HepG2 (cell line): ENCODE data around the gene SYNGR4. TPM values are rescaled to one million over a fixed set of nuclear protein-coding genes. Genes with fewer than 3 reads are reported as not detected.

Experiments
- DRAP1 ChIP-seq: IDR thresholded peaks from 2 replicates; pipeline ENCODE4 v1.6.1; 2016; ENCODE audit warnings: missing genetic modification reagents, missing compliant biosample characterization
- GRHL1 ChIP-seq: sonication (generic); formaldehyde crosslinking; conservative IDR thresholded peaks from 2 replicates; pipeline ENCODE4 v1.8.0; 2022; ENCODE audit warnings: missing genetic modification reagents
- NCOA5 ChIP-seq: sonication (generic); formaldehyde crosslinking; IDR thresholded peaks from 2 replicates; pipeline ENCODE4 v1.4.0; 2020; ENCODE audit warnings: missing genetic modification reagents
- NR1H2 ChIP-seq: sonication (generic); formaldehyde crosslinking; IDR thresholded peaks from 2 replicates; pipeline ENCODE4 v1.8.1; 2022; ENCODE audit warnings: low read depth, missing genetic modification reagents, borderline replicate concordance
- TEAD2 ChIP-seq: sonication (generic); formaldehyde crosslinking; IDR thresholded peaks from 2 replicates; pipeline ENCODE4 v1.9.0; 2021; ENCODE audit warnings: missing genetic modification reagents
- TFE3 ChIP-seq: IDR thresholded peaks from 2 replicates; pipeline ENCODE4 v1.6.1; 2016
- ZBTB1 ChIP-seq: sonication (generic); formaldehyde crosslinking; IDR thresholded peaks from 2 replicates; pipeline ENCODE4 v1.4.0; 2020; ENCODE audit warnings: missing genetic modification reagents, borderline replicate concordance
- ZBTB26 ChIP-seq: IDR thresholded peaks from 2 replicates; pipeline ENCODE4 v1.6.1; 2016; ENCODE audit warnings: missing compliant biosample characterization, missing genetic modification reagents, borderline replicate concordance
- ZBTB38 ChIP-seq: sonication (generic); formaldehyde crosslinking; IDR thresholded peaks from 2 replicates; pipeline ENCODE4 v1.5.1; 2020; ENCODE audit warnings: mild to moderate bottlenecking, missing genetic modification reagents
- ZBTB44 ChIP-seq: sonication (generic); formaldehyde crosslinking; IDR thresholded peaks from 2 replicates; pipeline ENCODE4 v1.4.0; 2020; ENCODE audit warnings: missing genetic modification reagents
- ZC3H13 ChIP-seq: sonication (generic); formaldehyde crosslinking; IDR thresholded peaks from 2 replicates; pipeline ENCODE4 v1.8.1; 2023; ENCODE audit warnings: mild to moderate bottlenecking, missing genetic modification reagents, moderate library complexity
- ZNF256 ChIP-seq: sonication (generic); formaldehyde crosslinking; conservative IDR thresholded peaks from 2 replicates; pipeline ENCODE4 v1.4.0; 2020; ENCODE audit warnings: missing genetic modification reagents
- ZNF275 ChIP-seq: sonication (generic); formaldehyde crosslinking; IDR thresholded peaks from 2 replicates; pipeline ENCODE4 v1.8.0; 2022; ENCODE audit warnings: missing genetic modification reagents, mild to moderate bottlenecking, inconsistent platforms, borderline replicate concordance
- ZNF281 ChIP-seq: sonication (generic); formaldehyde crosslinking; IDR thresholded peaks from 2 replicates; pipeline ENCODE4 v1.4.0; 2020; ENCODE audit warnings: missing genetic modification reagents, borderline replicate concordance
- ZNF605 ChIP-seq: sonication (generic); formaldehyde crosslinking; IDR thresholded peaks from 2 replicates; pipeline ENCODE4 v1.8.0; 2022; ENCODE audit warnings: mild to moderate bottlenecking, missing genetic modification reagents
- ZNF672 ChIP-seq: sonication (generic); formaldehyde crosslinking; IDR thresholded peaks from 2 replicates; pipeline ENCODE4 v1.8.1; 2022; ENCODE audit warnings: missing genetic modification reagents
- ZNF775 ChIP-seq: sonication (generic); formaldehyde crosslinking; IDR thresholded peaks from 2 replicates; pipeline ENCODE4 v1.4.0; 2020; ENCODE audit warnings: missing genetic modification reagents, mild to moderate bottlenecking, moderate library complexity, borderline replicate concordance
- ZNF777 ChIP-seq: sonication (generic); formaldehyde crosslinking; IDR thresholded peaks from 2 replicates; pipeline ENCODE4 v1.4.0; 2020; ENCODE audit warnings: missing genetic modification reagents
- ZNF850 ChIP-seq: sonication (generic); formaldehyde crosslinking; conservative IDR thresholded peaks from 2 replicates; pipeline ENCODE4 v1.9.0; 2021; ENCODE audit warnings: mild to moderate bottlenecking, missing genetic modification reagents
- polyA plus RNA-seq, 8 experiments: library from polyadenylated mRNA; depleted of rRNA in 3 of 8; stranded (reverse) in 7 of 8; unstranded in 1 of 8; fragments of >200 nt; fragmentation: Illumina TruSeq in 4 of 8; extraction: Trizol in 4 of 8; gene quantifications; 2 replicates each; pipeline versions ENCODE4 v1.2.1 to v1.2.3, GENCODE V29; 2011 to 2016; ENCODE audit warnings: low read depth in 4 of 8, missing spikeins in 1 of 8, mixed read lengths in 1 of 8; ENCODE audit not compliant: insufficient read depth in 1 of 8
- total RNA-seq, 5 experiments: library from RNA; depleted of rRNA; stranded (reverse); fragments of >200 nt; fragmentation: Illumina TruSeq; extraction: Trizol; gene quantifications; 2 replicates each; pipeline ENCODE4 v1.2.3, GENCODE V29; 2016; ENCODE audit warnings: low read depth in 1 of 5

The SYNGR4 gene
- total and polyA plus RNA-seq, 2 of the 13 experiments (the other 11 are each of a cell fraction or from before 2014, with no cell fraction given): not detected

GRCh38 chr19:48348045-48348444 is 16.1 kb upstream of the SYNGR4 start (continued):
- TF ChIP-seq ZNF777 (CRISPR knock-in tag): no peak
- no peak for TF ChIP-seq ZNF256 (CRISPR knock-in tag)
- TF ChIP-seq NR1H2 (CRISPR knock-in tag): no peak
- no peak for TF ChIP-seq TEAD2 (CRISPR knock-in tag)
- TF ChIP-seq ZNF605: no peak
- TF ChIP-seq DRAP1: no peak
- peak; percentile 50; the same call in 1 of the 2 replicates for TF ChIP-seq ZBTB38 (CRISPR knock-in tag)
- TF ChIP-seq ZC3H13 (CRISPR knock-in tag): no peak
- no peak for TF ChIP-seq ZNF850 (CRISPR knock-in tag)
- TF ChIP-seq ZNF775 (CRISPR knock-in tag): no peak
- no peak for TF ChIP-seq ZNF281
- 0 out of 2 replicates have a peak, but pooled peaks have one; percentile 45 for TF ChIP-seq TFE3
- TF ChIP-seq GRHL1 (CRISPR knock-in tag): no peak
- no peak for TF ChIP-seq ZBTB1
- no peak for TF ChIP-seq ZBTB44 (CRISPR knock-in tag)
- 0 out of 2 replicates have a peak, but pooled peaks have one; percentile 26 for TF ChIP-seq ZBTB26 (CRISPR knock-in tag)
- TF ChIP-seq NCOA5 (CRISPR knock-in tag): no peak
- no peak for TF ChIP-seq ZNF672 (CRISPR knock-in tag)
- TF ChIP-seq ZNF275 (CRISPR knock-in tag): no peak
